ENCODE data around the gene ACRBP. TPM values are rescaled to one million over a fixed set of nuclear protein-coding genes. Genes with fewer than 3 reads are reported as not detected.
A peak's percentile ranks its signal among the peaks of the same experiment; 100 is the strongest.
"Not testable (repeated sequence)": the region's sequence is repeated elsewhere in the genome, so short reads cannot be mapped to it uniquely, and the experiment has no call there.

The ACRBP gene
- total RNA-seq, 1 experiment from 2014 or later = 4.2 TPM

DNA sequence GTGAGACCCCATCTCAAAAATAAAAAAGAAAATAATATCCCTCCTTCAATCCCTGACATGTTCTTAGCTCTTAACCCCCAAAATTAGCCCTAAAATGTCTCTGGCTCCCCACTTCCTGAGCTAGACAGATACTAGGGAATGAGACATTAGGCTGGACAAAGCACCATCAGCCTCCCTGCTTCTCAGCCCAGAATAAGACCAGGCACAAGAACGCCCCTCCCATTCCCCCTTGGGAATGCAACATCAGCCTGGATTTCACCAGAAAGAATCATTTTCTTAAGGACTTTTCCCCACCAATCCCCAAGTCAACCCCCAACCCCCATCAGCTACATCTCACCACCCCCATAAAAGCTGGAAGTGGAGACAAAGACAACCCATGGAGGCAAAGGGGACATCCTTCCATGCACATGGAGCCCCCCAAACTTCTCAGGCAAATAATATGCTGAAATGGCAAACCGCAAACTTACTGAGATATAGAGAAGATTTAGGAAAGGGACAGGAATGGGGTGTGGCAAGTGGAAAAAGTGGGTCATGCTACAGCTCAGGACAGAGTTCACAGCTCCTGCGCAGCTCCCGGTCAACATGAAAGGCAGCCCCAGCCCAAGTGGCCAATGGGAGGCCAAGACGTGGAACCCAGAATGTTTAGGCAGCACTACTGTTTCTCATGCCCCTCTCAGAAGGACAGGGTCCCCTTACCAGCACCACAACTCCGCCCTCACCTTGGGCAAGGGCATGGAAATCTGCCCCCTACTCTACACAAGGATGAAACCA lies 42.8 kb downstream of the ACRBP start:
- Histone ChIP-seq H3K9me2 (ENCODE audit: insufficient read depth) (no peaks in the 10 kb centered on the region), H3K9me3 (ENCODE audit: insufficient read depth, low read depth) (no peaks in the 10 kb centered on the region), H3K27me3 (ENCODE audit: insufficient read depth, low read depth) (no peaks in the 10 kb centered on the region), H4K20me1 (ENCODE audit: insufficient read depth) (peaks cover 54% of the 10 kb centered on the region), H3K4me3 (peak overlapping the region; percentile 88), H2AFZ (no peak overlapping the region), H3K4me2 (peak overlapping the region; percentile 94), H3F3A (ENCODE audit: insufficient read depth, low read depth) (peaks cover 39% of the 10 kb centered on the region), H3K36me3 (ENCODE audit: low read depth) (peaks cover 46% of the 10 kb centered on the region), H3K4me1 (replicated peaks; ENCODE audit: insufficient read depth) (peaks cover 32% of the 10 kb centered on the region), H3K79me2 (ENCODE audit: low read depth) (peaks cover 57% of the 10 kb centered on the region), H3K27ac (no peak overlapping the region)
- intact Hi-C loops (cut with micrococcal nuclease; ENCODE audit: unreplicated experiment) = no loop called here
- POLR2A ChIA-PET (ENCODE audit: unreplicated experiment) = no interaction called here
- TF ChIP-seq, protein P1, sequence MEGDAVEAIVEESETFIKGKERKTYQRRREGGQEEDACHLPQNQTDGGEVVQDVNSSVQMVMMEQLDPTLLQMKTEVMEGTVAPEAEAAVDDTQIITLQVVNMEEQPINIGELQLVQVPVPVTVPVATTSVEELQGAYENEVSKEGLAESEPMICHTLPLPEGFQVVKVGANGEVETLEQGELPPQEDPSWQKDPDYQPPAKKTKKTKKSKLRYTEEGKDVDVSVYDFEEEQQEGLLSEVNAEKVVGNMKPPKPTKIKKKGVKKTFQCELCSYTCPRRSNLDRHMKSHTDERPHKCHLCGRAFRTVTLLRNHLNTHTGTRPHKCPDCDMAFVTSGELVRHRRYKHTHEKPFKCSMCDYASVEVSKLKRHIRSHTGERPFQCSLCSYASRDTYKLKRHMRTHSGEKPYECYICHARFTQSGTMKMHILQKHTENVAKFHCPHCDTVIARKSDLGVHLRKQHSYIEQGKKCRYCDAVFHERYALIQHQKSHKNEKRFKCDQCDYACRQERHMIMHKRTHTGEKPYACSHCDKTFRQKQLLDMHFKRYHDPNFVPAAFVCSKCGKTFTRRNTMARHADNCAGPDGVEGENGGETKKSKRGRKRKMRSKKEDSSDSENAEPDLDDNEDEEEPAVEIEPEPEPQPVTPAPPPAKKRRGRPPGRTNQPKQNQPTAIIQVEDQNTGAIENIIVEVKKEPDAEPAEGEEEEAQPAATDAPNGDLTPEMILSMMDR (conservative IDR thresholded peaks at IDR 0.05) = no peak
- TF ChIP-seq EZH2 (IDR thresholded peaks at IDR 0.05; ENCODE audit: low read depth) = no peak
- DNase-seq = no peak
- CTCF ChIA-PET = no interaction called here
- no TSS peak for BruUV-seq (replicated peaks)

DNA sequence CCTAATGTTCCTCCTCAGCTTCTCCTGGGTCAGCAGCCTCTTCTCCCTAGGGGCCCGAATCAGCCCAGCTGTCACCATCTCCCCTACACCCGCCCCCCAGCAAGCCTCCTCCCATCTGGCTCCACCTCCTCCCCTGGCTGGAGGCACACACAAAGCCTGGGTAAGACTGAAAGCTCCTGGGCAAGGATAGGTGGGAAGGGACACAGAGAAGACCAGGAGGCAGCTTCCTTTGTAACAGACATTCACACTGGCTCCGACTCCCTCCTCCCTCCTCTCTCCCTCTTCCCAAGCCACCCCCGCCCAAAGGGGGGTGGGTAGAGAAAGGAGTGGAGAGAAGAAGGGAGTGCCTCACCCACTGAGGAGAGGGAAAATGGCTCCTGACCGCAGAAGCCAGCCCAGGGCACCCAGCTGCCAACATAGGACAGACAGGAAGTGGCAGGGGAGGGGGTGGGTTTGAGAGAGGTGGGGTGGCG lies 44.1 kb downstream of the ACRBP start:
- no peak overlapping the region for H3K4me3 ChIP-seq
- H3F3A ChIP-seq (ENCODE audit: insufficient read depth, low read depth) = peaks cover 34% of the 10 kb centered on the region
- H3K27me3 ChIP-seq (ENCODE audit: insufficient read depth, low read depth) = no peaks in the 10 kb centered on the region
- H4K20me1 ChIP-seq (ENCODE audit: insufficient read depth) = peaks cover 64% of the 10 kb centered on the region
- H3K4me1 ChIP-seq (replicated peaks; ENCODE audit: insufficient read depth) = peaks cover 27% of the 10 kb centered on the region
- no peak overlapping the region for H3K4me2 ChIP-seq
- BruUV-seq (replicated peaks) = no TSS peak
- intact Hi-C loops (cut with micrococcal nuclease; ENCODE audit: unreplicated experiment) = no loop called here
- H3K9me2 ChIP-seq (ENCODE audit: insufficient read depth) = no peaks in the 10 kb centered on the region
- no peak overlapping the region for H2AFZ ChIP-seq
- no peaks in the 10 kb centered on the region for H3K9me3 ChIP-seq (ENCODE audit: insufficient read depth, low read depth)
- H3K27ac ChIP-seq = no peak overlapping the region
- TF ChIP-seq EZH2 (IDR thresholded peaks at IDR 0.05; ENCODE audit: low read depth) = no peak
- TF ChIP-seq, protein P1 (conservative IDR thresholded peaks at IDR 0.05) = no peak
- no peak for DNase-seq
- ChIA-PET CTCF (no interaction called here), POLR2A (ENCODE audit: unreplicated experiment) (interaction anchor here (0.6 kb wide), 1 partner anchor 10 kb away, joined by 6 read pairs; no protein-coding TSS in a partner anchor)
- peaks cover 59% of the 10 kb centered on the region for H3K36me3 ChIP-seq (ENCODE audit: low read depth)
- H3K79me2 ChIP-seq (ENCODE audit: low read depth) = peaks cover 57% of the 10 kb centered on the region

DNA sequence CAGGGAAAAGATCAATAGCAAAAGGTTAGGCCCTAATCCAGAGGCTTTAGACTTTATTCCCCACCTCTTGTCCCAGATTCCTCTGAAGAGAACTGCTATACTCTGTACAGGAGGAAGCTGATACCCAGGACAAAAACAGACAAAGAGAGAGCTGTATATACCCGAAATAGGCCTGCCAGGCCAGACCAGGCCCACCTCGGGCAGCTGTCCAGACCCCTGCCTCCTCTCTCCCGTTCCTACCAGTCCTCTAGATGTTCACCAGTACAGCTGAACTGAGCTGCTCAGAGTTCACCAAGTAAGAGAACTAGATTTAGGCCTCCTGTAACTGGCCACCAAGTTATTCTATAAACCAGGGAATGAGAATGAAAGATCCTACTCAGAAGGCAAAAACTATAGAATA lies 44.7 kb downstream of the ACRBP start:
- TF ChIP-seq EZH2 (IDR thresholded peaks at IDR 0.05; ENCODE audit: low read depth) = no peak
- TF ChIP-seq, protein P1 (conservative IDR thresholded peaks at IDR 0.05) = no peak
- H4K20me1 ChIP-seq (ENCODE audit: insufficient read depth) = peaks cover 65% of the 10 kb centered on the region
- no peak overlapping the region for H3K4me2 ChIP-seq
- H3K79me2 ChIP-seq (ENCODE audit: low read depth) = peaks cover 57% of the 10 kb centered on the region
- no peaks in the 10 kb centered on the region for H3K9me3 ChIP-seq (ENCODE audit: insufficient read depth, low read depth)
- no TSS peak for BruUV-seq (replicated peaks)
- H3K27me3 ChIP-seq (ENCODE audit: insufficient read depth, low read depth) = no peaks in the 10 kb centered on the region
- DNase-seq = no peak
- intact Hi-C loops (cut with micrococcal nuclease; ENCODE audit: unreplicated experiment) = no loop called here
- no peaks in the 10 kb centered on the region for H3K9me2 ChIP-seq (ENCODE audit: insufficient read depth)
- peaks cover 21% of the 10 kb centered on the region for H3K4me1 ChIP-seq (replicated peaks; ENCODE audit: insufficient read depth)
- CTCF ChIA-PET = interaction anchor here (0.6 kb wide), 1 partner anchor 65 kb away, joined by 3 read pairs; no protein-coding TSS in a partner anchor
- H3K36me3 ChIP-seq (ENCODE audit: low read depth) = peaks cover 65% of the 10 kb centered on the region
- H3F3A ChIP-seq (ENCODE audit: insufficient read depth, low read depth) = peaks cover 30% of the 10 kb centered on the region
- H3K4me3 ChIP-seq = no peak overlapping the region
- no peak overlapping the region for H3K27ac ChIP-seq
- no peak overlapping the region for H2AFZ ChIP-seq
- POLR2A ChIA-PET (ENCODE audit: unreplicated experiment) = no interaction called here

DNA sequence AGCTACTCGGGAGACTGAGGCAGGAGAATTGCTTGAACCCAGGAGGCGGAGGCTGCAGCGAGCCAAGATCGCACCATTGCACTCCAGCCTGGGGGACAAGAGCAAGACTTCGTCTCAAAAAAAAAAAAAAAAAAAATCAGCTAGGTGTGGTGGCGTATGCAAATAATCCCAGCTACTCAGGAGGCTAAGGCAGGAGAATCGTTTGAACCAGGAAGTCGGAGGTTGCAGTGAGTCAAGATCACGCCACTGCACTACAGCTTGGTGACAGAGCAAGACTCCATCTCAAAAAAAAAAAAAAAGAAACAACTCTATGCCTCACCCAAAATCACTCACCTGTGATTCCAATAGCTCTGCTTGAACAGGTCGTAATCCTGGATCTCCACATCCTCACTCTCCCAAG lies 51.6 kb downstream of the ACRBP start:
- not testable (repeated sequence) for H3K27ac ChIP-seq

More for the DNA sequence above, 51.6 kb downstream of the ACRBP start:
- DNase-seq; H3K9me3 ChIP-seq (ENCODE audit: insufficient read depth, low read depth); H3K9me2 ChIP-seq (ENCODE audit: insufficient read depth); H3K79me2 ChIP-seq (ENCODE audit: low read depth); H3K4me1 ChIP-seq (replicated peaks; ENCODE audit: insufficient read depth); intact Hi-C loops (cut with micrococcal nuclease; ENCODE audit: unreplicated experiment); H3K4me2 ChIP-seq; H2AFZ ChIP-seq; BruUV-seq (replicated peaks); H3K4me3 ChIP-seq; H3K27me3 ChIP-seq (ENCODE audit: insufficient read depth, low read depth): not testable (repeated sequence)
- CTCF ChIA-PET = interaction anchor here (0.6 to 0.7 kb wide), 2 partner anchors 28 to 39 kb away, joined by 4 to 9 read pairs; no protein-coding TSS in a partner anchor
- H3F3A ChIP-seq (ENCODE audit: insufficient read depth, low read depth) = peaks cover 40% of the 10 kb centered on the region
- peaks cover 68% of the 10 kb centered on the region for H3K36me3 ChIP-seq (ENCODE audit: low read depth)
- POLR2A ChIA-PET (ENCODE audit: unreplicated experiment) = interaction anchor here (0.7 kb wide), 1 partner anchor 66 kb away, joined by 5 read pairs; no protein-coding TSS in a partner anchor
- H4K20me1 ChIP-seq (ENCODE audit: insufficient read depth) = peaks cover 32% of the 10 kb centered on the region

Measured in PC-9 (cell line).